T-helper 17 cell (primary cell): ENCODE data around the gene ELAVL4. TPM values are rescaled to one million over a fixed set of nuclear protein-coding genes. Genes with fewer than 3 reads are reported as not detected.
"Not testable (repeated sequence)": the region's sequence is repeated elsewhere in the genome, so short reads cannot be mapped to it uniquely, and the experiment has no call there.

Source experiments
- ATAC-seq: fragments of 150-1000 bp; cut with Tn5 transposase; 2 replicates; pipeline ENCODE4 v1.10.0; 2021; ENCODE audit warnings: mild to moderate bottlenecking, moderate library complexity
- DNase-seq, 3 donors: peaks; one replicate each; pipeline versions ENCODE4 v3.0.0 to v3.0.0-alpha.2; 2020 to 2021
- H3K9me3 ChIP-seq: one replicate; pipeline ENCODE4 v1.7.0; 2013; ENCODE audit warnings: low read length, mild to moderate bottlenecking; ENCODE audit not compliant: control insufficient read depth, poor library complexity, severe bottlenecking
- H3K27ac Mint-ChIP-seq: one replicate; pipeline ENCODE4 v1.8.0; 2022; ENCODE audit warnings: mild to moderate bottlenecking, moderate library complexity, mixed read lengths
- H3K27me3 Mint-ChIP-seq: one replicate; pipeline ENCODE4 v1.8.0; 2022; ENCODE audit warnings: mixed read lengths
- H3K36me3 Mint-ChIP-seq: one replicate; pipeline ENCODE4 v1.8.0; 2022; ENCODE audit warnings: low read depth, mixed read lengths
- H3K4me1 Mint-ChIP-seq: one replicate; pipeline ENCODE4 v1.8.0; 2022; ENCODE audit warnings: mild to moderate bottlenecking, mixed read lengths
- H3K4me3 Mint-ChIP-seq: one replicate; pipeline ENCODE4 v1.8.0; 2022; ENCODE audit warnings: mild to moderate bottlenecking, moderate library complexity, mixed read lengths
- total RNA-seq, 4 donors: library from RNA in 2 of 4; stranded (reverse) in 2 of 4; gene quantifications; one replicate each; pipeline ENCODE4 v1.2.3 and lab custom pipeline; 2022 to 2026

The ELAVL4 gene
- total RNA-seq, 2 donors from 2014 or later: not detected

GRCh38 chr1:50135716-50136115 lies 27.0 kb downstream of the ELAVL4 start:
- Mint-ChIP-seq H3K27me3 (peaks cover 46% of the 10 kb centered on the region), H3K27ac (no peak overlapping the region), H3K4me3 (no peak overlapping the region), H3K36me3 (no peaks in the 10 kb centered on the region), H3K4me1 (no peaks in the 10 kb centered on the region)
- no peak for ATAC-seq
- no peak for DNase-seq
- no peaks in the 10 kb centered on the region for H3K9me3 ChIP-seq

DNA sequence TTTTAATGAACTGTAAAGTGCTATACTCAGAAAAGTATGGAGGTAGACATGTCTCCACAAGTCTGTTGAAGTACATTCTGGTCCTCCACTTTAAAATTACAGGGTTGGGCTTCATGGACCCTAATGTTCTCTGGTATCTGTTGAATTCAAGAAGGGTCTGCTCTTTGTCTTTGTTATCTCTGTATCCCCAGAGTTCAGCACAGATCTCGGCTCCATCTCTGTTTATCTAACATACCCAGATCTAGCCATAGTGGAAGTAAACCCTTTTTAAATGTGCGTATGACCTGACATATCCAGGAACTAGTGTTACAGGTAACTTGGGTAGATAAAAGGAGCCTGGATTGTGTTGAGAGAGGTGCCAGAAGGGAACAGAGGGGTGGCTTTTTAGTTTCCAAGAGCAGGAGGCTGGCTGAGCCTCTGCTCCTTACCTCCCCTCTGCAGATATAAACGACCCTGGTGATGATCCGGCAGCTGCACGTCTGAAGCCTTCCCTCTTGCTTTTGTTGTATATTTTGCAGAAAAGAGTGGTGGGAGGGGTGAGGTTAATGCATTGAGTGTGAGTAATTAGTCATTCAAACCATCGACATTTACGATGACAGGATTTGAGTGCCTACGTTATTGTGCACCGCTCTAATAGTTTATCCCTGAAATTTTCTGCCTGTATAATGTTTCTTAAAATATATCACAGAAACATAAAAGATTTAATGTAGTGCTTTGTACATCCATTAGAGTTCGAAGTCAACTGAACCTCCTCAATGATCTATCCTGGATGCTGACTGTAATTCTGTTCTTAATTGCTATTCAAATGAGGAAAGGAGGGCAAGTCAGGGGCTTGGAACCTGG lies 30.8 kb downstream of the ELAVL4 start:
- H3K27ac Mint-ChIP-seq: no peak overlapping the region
- H3K36me3 Mint-ChIP-seq: no peaks in the 10 kb centered on the region

DNA sequence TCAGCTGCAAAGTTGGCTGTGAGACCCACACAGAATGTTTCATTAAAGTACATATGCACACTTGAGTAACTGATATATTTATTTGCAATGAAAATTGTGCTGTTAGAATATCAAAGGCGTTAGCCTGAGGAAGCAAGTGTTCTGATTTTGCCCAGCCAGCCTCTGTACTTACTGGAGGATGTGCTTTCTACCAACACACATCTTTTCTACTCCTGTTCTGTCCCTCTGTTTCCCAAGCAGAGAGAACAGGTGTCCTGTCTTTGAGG lies 31.4 kb downstream of the ELAVL4 start:
- Mint-ChIP-seq H3K27me3 (peaks cover 32% of the 10 kb centered on the region), H3K4me1 (no peaks in the 10 kb centered on the region), H3K27ac (no peak overlapping the region), H3K4me3 (no peak overlapping the region), H3K36me3 (no peaks in the 10 kb centered on the region)
- ATAC-seq (no peak), DNase-seq (no peak)
- H3K9me3 ChIP-seq: no peaks in the 10 kb centered on the region

More for the DNA sequence above, 30.8 kb downstream of the ELAVL4 start:
- Mint-ChIP-seq H3K4me3 (no peak overlapping the region), H3K27me3 (peaks cover 35% of the 10 kb centered on the region), H3K4me1 (no peaks in the 10 kb centered on the region)
- ATAC-seq: no peak
- DNase-seq: no peak
- H3K9me3 ChIP-seq: no peaks in the 10 kb centered on the region

DNA sequence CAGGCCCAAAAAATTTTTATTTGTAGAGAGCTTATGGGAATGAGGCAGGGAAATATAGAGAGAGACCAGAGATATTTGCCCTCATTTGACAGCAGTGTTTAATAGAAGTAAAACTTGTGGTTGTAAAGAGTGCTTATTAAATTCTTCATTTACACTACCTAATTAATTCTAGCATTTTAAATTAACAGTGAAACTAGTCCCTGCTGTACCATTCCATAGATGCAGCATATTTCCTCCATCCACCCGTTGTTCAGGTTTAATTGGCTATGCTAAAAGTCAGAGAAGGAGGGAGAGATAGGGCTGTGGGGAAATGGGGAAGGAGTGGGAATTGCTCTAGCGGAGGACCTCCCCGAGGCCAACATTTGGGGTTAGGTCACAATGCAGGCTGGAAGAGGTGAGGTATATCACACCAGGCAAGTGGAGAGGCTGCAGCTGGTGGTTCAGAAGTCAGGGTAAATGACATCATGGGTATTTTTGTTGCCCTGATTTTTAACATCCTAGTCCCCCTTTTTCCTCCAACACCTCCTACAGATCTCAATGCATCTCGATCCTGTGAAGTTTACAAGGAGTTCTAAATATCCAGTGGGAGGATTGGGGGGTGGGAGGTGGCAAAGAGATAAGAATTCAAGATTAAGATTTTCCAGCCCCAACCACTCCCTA lies 38.6 kb downstream of the ELAVL4 start:
- H3K4me1 Mint-ChIP-seq: no peaks in the 10 kb centered on the region
- ATAC-seq: no peak
- peaks cover 26% of the 10 kb centered on the region for H3K27me3 Mint-ChIP-seq
- no peaks in the 10 kb centered on the region for H3K9me3 ChIP-seq
- H3K27ac Mint-ChIP-seq: no peak overlapping the region
- no peaks in the 10 kb centered on the region for H3K36me3 Mint-ChIP-seq
- H3K4me3 Mint-ChIP-seq: no peak overlapping the region
- DNase-seq: no peak

DNA sequence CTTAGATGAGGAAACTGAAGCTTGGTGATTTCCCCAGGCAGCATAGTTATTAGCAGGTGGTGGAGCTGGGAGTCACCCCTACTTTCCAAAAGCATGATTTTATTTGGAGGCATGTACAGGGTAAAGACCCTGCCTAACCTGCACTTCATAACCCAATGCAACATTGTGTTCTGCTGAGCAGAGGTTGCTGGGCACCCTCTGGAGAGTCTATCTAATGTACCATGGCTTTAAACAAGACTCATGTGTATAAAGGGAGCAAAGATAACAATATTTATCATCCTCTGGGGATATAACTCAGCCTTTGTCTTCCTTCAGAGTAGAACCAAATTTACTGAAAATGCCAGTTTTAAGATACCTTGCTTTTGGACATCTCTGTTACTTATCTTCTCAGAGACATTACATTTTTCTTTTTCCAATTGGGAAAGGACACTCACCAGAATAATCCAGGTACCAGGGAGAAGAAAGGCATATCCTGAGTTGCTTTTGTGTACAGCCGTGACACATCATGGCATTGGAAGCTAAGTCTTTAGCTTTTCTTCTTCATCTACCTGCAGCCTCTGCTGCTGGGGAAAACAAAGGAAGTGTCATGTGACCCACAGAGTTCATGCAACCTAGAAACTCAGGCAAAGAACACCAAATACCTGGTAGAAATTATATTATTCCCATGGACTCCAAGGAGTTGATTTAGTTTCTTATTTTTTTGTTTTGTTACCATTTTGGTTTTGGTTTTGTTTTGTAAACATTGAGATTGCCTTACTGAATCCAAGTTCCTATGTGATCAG lies 39.6 kb downstream of the ELAVL4 start:
- DNase-seq (no peak), ATAC-seq (no peak)
- H3K4me3 Mint-ChIP-seq: no peak overlapping the region
- peaks cover 20% of the 10 kb centered on the region for H3K27me3 Mint-ChIP-seq
- no peaks in the 10 kb centered on the region for H3K4me1 Mint-ChIP-seq
- no peaks in the 10 kb centered on the region for H3K9me3 ChIP-seq
- H3K27ac Mint-ChIP-seq: no peak overlapping the region
- no peaks in the 10 kb centered on the region for H3K36me3 Mint-ChIP-seq

GRCh38 chr1:50152236-50152635 lies 43.5 kb downstream of the ELAVL4 start:
- H3K27me3 Mint-ChIP-seq: peaks cover 17% of the 10 kb centered on the region
- no peak for DNase-seq
- H3K27ac Mint-ChIP-seq: no peak overlapping the region
- ATAC-seq: no peak
- no peaks in the 10 kb centered on the region for H3K9me3 ChIP-seq
- H3K4me3 Mint-ChIP-seq: no peak overlapping the region
- H3K4me1 Mint-ChIP-seq: no peaks in the 10 kb centered on the region
- no peaks in the 10 kb centered on the region for H3K36me3 Mint-ChIP-seq

DNA sequence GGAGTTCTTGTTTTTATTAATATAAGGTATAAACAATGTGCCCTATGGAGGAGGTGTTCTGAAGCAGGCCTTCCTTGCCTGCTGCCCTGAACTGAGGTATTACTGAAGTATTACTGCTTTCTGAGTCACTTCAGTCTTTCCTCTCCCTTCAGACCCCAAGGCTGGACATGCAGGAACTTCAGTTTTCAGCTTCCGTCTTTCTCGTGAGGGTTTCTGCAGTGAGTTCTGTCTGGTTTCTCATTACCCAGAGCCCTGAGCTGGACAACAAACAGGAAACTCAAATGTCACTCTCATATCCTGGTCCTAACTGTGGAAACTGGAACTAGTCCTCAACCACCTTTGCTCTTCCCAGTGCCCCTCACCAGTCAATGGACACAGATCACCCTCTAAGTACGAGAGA lies 46.8 kb downstream of the ELAVL4 start:
- no peak overlapping the region for H3K27ac Mint-ChIP-seq
- H3K4me3 Mint-ChIP-seq: no peak overlapping the region
- DNase-seq (no peak), ATAC-seq (no peak)
- peaks cover 24% of the 10 kb centered on the region for H3K27me3 Mint-ChIP-seq
- H3K9me3 ChIP-seq: no peaks in the 10 kb centered on the region
- H3K36me3 Mint-ChIP-seq: no peaks in the 10 kb centered on the region
- H3K4me1 Mint-ChIP-seq: no peaks in the 10 kb centered on the region

GRCh38 chr1:50156241-50157010 lies 47.7 kb downstream of the ELAVL4 start:
- no peaks in the 10 kb centered on the region for H3K9me3 ChIP-seq
- ATAC-seq: no peak
- Mint-ChIP-seq H3K27ac (no peak overlapping the region), H3K36me3 (no peaks in the 10 kb centered on the region), H3K4me1 (no peaks in the 10 kb centered on the region), H3K4me3 (no peak overlapping the region), H3K27me3 (peaks cover 26% of the 10 kb centered on the region)
- DNase-seq: no peak

- no peak for ATAC-seq
- Mint-ChIP-seq H3K27ac (no peak overlapping the region), H3K4me1 (no peaks in the 10 kb centered on the region), H3K27me3 (peaks cover 22% of the 10 kb centered on the region), H3K36me3 (no peaks in the 10 kb centered on the region), H3K4me3 (no peak overlapping the region)
- no peaks in the 10 kb centered on the region for H3K9me3 ChIP-seq
- no peak for DNase-seq
Measured at GRCh38 chr1:50157306-50157941, 48.7 kb downstream of the ELAVL4 start.

DNA sequence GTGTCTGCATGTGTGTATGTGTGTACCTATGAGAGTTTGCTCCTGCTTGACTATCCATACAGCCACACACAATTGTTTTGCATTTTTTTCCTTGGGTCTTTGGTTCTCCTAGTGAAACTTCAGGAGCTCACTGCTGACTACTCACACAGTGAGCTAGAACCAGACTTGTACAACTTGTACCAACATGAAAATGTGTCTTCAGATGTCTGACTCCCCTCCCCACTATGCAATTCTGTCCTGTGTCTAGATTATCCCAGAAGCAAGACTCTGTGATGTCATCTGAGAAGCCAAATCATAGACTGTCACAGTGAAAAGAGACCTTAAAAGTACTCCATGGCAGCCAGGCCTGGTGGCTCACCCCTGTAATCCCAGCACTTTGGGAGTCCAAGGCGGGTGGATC lies 49.7 kb downstream of the ELAVL4 start:
- H3K36me3 Mint-ChIP-seq: no peaks in the 10 kb centered on the region
- H3K27me3 Mint-ChIP-seq: peaks cover 22% of the 10 kb centered on the region
- H3K4me1 Mint-ChIP-seq: no peaks in the 10 kb centered on the region
- no peak overlapping the region for H3K4me3 Mint-ChIP-seq
- no peak overlapping the region for H3K27ac Mint-ChIP-seq
- DNase-seq (no peak), ATAC-seq (no peak)
- H3K9me3 ChIP-seq: no peaks in the 10 kb centered on the region

DNA sequence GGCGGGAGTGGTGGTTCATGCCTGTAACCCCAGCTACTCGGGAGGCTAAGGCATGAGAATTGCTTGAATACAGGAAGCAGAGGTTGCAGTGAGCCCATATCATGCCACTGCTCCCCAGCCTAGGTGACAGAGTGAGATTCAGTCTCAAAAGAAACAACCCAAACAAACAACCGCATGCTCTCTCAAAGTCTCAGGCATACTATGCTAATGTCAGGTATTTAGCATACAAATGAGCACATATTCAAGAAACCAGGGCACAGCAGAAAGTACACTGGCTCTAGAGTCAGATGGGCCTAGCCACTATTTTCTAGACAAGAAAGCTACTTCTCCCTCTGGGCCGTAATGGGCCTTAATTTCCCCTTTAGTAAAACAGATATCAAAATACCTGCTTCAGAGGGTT lies 55.0 kb downstream of the ELAVL4 start:
- H3K4me3 Mint-ChIP-seq: no peak overlapping the region

GRCh38 chr1:50166351-50166750 lies 57.6 kb downstream of the ELAVL4 start:
- H3K27ac Mint-ChIP-seq, H3K9me3 ChIP-seq, H3K4me3 Mint-ChIP-seq, ATAC-seq, H3K36me3 Mint-ChIP-seq, H3K27me3 Mint-ChIP-seq, H3K4me1 Mint-ChIP-seq, DNase-seq: not testable (repeated sequence)

More for the DNA sequence above, 55.0 kb downstream of the ELAVL4 start:
- no peaks in the 10 kb centered on the region for H3K36me3 Mint-ChIP-seq
- no peaks in the 10 kb centered on the region for H3K4me1 Mint-ChIP-seq
- DNase-seq: no peak
- H3K27ac Mint-ChIP-seq: no peak overlapping the region
- no peak for ATAC-seq
- H3K27me3 Mint-ChIP-seq: peaks cover 21% of the 10 kb centered on the region
- H3K9me3 ChIP-seq: no peaks in the 10 kb centered on the region
